Prostate gland (tissue), 2 donors: ENCODE measurements around the gene ADAMTS17. TPM values are rescaled to one million over a fixed set of nuclear protein-coding genes. Genes with fewer than 3 reads are reported as not detected.

ENCODE experiments used
- DNase-seq: peaks from one replicate; pipeline ENCODE4 v3.0.0-alpha.2; 2019; ENCODE audit warnings: low spot score
- H3K27ac ChIP-seq, 2 donors: fragments of 200-600 bp; sonication (generic); 2 replicates each; pipeline ENCODE4 v1.5.1; 2017 to 2019
- H3K27me3 ChIP-seq: fragments of 200-600 bp; sonication (generic); replicated peaks from 2 replicates; pipeline ENCODE4 v1.5.1; 2019; ENCODE audit not compliant: insufficient read depth
- H3K36me3 ChIP-seq, 2 donors: fragments of 200-600 bp; sonication (generic); 1 replicate in 1 of 2; 2 replicates in 1 of 2; pipeline versions ENCODE4 v1.5.1 to v1.8.1; 2017 to 2019
- H3K4me1 ChIP-seq: fragments of 200-600 bp; sonication (generic); replicated peaks from 2 replicates; pipeline ENCODE4 v1.5.1; 2019
- H3K4me3 ChIP-seq, 2 donors: fragments of 200-600 bp; sonication (generic); 2 replicates each; pipeline ENCODE4 v1.5.1; 2017 to 2019
- H3K9me3 ChIP-seq: fragments of 200-600 bp; sonication (generic); 2 replicates; pipeline ENCODE4 v1.5.1; 2017
- CTCF ChIP-seq, 4 experiments: fragments of 200-600 bp in 2 of 4; fragments of 450-650 bp in 2 of 4; sonication (generic) in 2 of 4; IDR thresholded peaks; 1 replicate in 3 of 4; 2 replicates in 1 of 4; pipeline ENCODE4 v1.5.1; 2016 to 2019; ENCODE audit warnings: antibody characterized with exemption in 4 of 4, mild to moderate bottlenecking in 2 of 4, moderate library complexity in 2 of 4
- POLR2A ChIP-seq: fragments of 450-650 bp; IDR thresholded peaks from one replicate; pipeline ENCODE4 v1.6.1; 2016; ENCODE audit warnings: antibody characterized with exemption, mild to moderate bottlenecking
- POLR2AphosphoS5 ChIP-seq: sonication (generic); formaldehyde crosslinking; IDR thresholded peaks from one replicate; pipeline ENCODE4 v1.6.1; 2017; ENCODE audit warnings: antibody characterized with exemption
- WGBS: methylation state at CpG from one replicate; pipeline ENCODE4 v1.1.5; 2018; 5-methylcytosine and 5-hydroxymethylcytosine counted together
- intact Hi-C: fragments of 100-400 bp; cut with DNase I; formaldehyde crosslinking; loops from one replicate; pipeline ENCODE4 v1.14.2; 2022
- total RNA-seq, 2 donors: library from RNA; depleted of rRNA; stranded (reverse); fragments of >200 nt; gene quantifications; one replicate each; pipeline ENCODE4 v1.1.0, GENCODE V29; 2016

The ADAMTS17 gene
- total RNA-seq, 2 donors from 2014 or later: 2.7 to 5.6 TPM

GRCh38 chr15:100373942-100374341 is 32.2 kb upstream of the ADAMTS17 start:
- TF ChIP-seq POLR2AphosphoS5 (no peak), CTCF (IDR thresholded peaks at IDR 0.05) (no peak), POLR2A (no peak)
- Histone ChIP-seq H3K27me3 (no peaks in the 10 kb centered on the region), H3K27ac (peak overlapping the region; percentile 65 to 84), H3K4me3 (peak overlapping the region; percentile 38 to 50), H3K4me1 (no peaks in the 10 kb centered on the region), H3K9me3 (no peaks in the 10 kb centered on the region), H3K36me3 (no peaks in the 10 kb centered on the region)
- WGBS: 23% methylated on average over 8 of the region's 8 CpGs
- DNase-seq: no peak
- intact Hi-C loops: no loop called here

DNA sequence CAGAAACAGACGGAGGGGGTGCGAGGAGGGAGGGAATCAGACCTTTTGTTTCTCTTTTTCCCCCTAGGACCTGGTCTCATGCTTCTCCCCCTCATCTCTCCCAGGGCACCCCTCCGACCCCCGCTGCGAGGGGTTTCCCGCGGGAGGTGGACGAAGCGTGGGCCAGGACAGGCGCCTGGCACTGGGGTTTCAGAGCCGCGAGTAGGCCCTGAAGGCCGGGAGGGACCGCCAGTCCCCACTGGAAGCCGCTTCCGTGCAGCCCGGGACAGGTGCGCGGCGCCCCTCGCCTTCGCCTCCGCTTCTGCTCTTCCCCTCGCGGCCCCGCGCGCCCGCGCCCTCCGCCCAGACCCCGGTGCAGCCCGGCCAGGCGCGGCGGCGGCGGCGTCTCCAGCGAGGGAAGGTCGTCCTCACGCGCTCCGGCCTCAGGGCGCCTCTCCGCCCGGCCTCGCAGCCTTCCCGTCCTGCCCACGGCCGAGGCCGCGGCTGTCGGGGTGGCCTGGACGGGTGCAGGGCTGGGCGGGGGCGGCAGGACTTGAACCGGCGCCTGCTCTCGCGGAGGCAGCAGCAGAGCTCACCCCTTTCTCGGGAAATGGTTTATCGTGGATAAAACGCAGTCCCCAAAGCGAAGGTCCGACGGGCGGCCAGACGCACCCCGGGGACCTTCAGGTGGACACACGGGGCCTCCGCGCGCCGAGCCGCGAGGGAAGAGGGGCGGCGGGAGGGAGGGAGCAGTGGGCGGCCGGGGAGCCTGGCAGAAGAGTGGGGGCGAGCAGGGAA is 31.5 kb upstream of the ADAMTS17 start:
- WGBS: 2% methylated on average over 51 of the region's 82 CpGs
- intact Hi-C loops: no loop called here
- TF ChIP-seq POLR2A: no peak
- TF ChIP-seq CTCF (IDR thresholded peaks at IDR 0.05): no peak
- no peak for TF ChIP-seq POLR2AphosphoS5
- H3K4me1 ChIP-seq: no peaks in the 10 kb centered on the region
- DNase-seq: no peak
- H3K4me3 ChIP-seq: peak overlapping the region; percentile 38 to 50
- peak overlapping the region; percentile 65 to 84 for H3K27ac ChIP-seq
- H3K9me3 ChIP-seq: no peaks in the 10 kb centered on the region
- no peaks in the 10 kb centered on the region for H3K27me3 ChIP-seq
- no peaks in the 10 kb centered on the region for H3K36me3 ChIP-seq

DNA sequence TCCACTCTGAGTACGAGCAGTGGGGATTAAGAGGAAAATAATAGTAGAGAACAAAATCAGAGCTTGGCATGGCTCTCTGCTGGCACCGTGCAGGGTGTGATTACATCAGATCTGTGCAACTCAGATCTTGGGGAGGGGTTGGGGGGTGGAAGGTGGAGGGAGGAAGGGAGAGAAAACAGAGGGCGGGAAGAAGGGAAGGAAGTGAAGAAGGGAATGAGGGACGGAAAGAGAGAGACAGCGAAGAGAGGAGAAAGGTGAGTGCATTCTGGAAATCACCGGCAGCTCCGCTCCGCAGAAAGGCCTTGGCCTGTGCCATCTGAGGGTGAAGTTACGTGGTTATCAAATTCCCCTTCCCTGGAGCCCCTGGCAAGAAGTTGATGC is 31.0 kb upstream of the ADAMTS17 start:
- H3K27me3 ChIP-seq: no peaks in the 10 kb centered on the region
- H3K4me1 ChIP-seq: no peaks in the 10 kb centered on the region
- peak overlapping the region; percentile 38 to 50 for H3K4me3 ChIP-seq
- DNase-seq: peak; percentile 44
- H3K36me3 ChIP-seq: no peaks in the 10 kb centered on the region
- H3K27ac ChIP-seq: peak overlapping the region; percentile 65 to 84
- TF ChIP-seq POLR2A: no peak
- TF ChIP-seq POLR2AphosphoS5: peak; percentile 47
- H3K9me3 ChIP-seq: no peaks in the 10 kb centered on the region
- intact Hi-C loops: no loop called here
- WGBS: 4% methylated on average over 9 of the region's 9 CpGs

DNA sequence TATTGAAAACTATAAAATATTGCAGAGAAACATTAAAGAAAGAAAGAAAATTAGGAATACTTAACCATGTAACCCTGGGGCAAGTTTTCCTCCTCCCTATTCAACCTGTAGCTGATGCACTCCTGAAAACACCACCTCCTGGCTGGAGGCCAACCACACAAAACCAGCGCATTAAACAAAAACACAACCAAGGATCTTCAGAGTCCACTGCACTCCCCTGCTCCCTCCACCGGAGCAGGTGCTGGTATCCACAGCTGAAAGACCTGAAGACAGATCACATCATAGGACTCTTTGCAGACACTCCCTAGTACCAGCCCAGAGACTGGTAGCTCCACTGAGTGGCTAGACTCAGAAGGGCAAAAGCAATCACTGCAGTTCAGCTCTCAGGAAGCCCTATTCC is 13.6 kb upstream of the ADAMTS17 start:
- Histone ChIP-seq H3K27me3 (no peaks in the 10 kb centered on the region), H3K4me1 (no peaks in the 10 kb centered on the region), H3K9me3 (no peaks in the 10 kb centered on the region), H3K36me3 (no peaks in the 10 kb centered on the region), H3K4me3 (no peak overlapping the region), H3K27ac (no peak overlapping the region)
- WGBS: 51% methylated on average over 2 of the region's 2 CpGs
- intact Hi-C loops: loop anchor here (10.0 kb wide), 1 partner anchor 249 kb away; the partner anchor contains the start of genes ASB7 and LINS1
- DNase-seq: no peak
- TF ChIP-seq POLR2AphosphoS5: no peak
- TF ChIP-seq POLR2A: no peak
- TF ChIP-seq CTCF (IDR thresholded peaks at IDR 0.05): no peak

GRCh38 chr15:100353449-100353848 is 11.7 kb upstream of the ADAMTS17 start:
- TF ChIP-seq POLR2A (no peak), CTCF (IDR thresholded peaks at IDR 0.05) (no peak), POLR2AphosphoS5 (no peak)
- no peaks in the 10 kb centered on the region for H3K36me3 ChIP-seq
- H3K9me3 ChIP-seq: no peaks in the 10 kb centered on the region
- no peak overlapping the region for H3K27ac ChIP-seq
- H3K4me3 ChIP-seq: no peak overlapping the region
- no peaks in the 10 kb centered on the region for H3K27me3 ChIP-seq
- intact Hi-C loops: loop anchor here (10.0 kb wide), 1 partner anchor 251 kb away; the partner anchor contains the start of genes ASB7 and LINS1
- no peaks in the 10 kb centered on the region for H3K4me1 ChIP-seq
- DNase-seq: no peak
- WGBS: 92% methylated on average over 3 of the region's 3 CpGs
